ENCODE data around the gene PDE10A. TPM values are rescaled to one million over a fixed set of nuclear protein-coding genes. Genes with fewer than 3 reads are reported as not detected.

The PDE10A gene
- total RNA-seq, 1 experiment from 2014 or later, result 1.8 TPM

DNA sequence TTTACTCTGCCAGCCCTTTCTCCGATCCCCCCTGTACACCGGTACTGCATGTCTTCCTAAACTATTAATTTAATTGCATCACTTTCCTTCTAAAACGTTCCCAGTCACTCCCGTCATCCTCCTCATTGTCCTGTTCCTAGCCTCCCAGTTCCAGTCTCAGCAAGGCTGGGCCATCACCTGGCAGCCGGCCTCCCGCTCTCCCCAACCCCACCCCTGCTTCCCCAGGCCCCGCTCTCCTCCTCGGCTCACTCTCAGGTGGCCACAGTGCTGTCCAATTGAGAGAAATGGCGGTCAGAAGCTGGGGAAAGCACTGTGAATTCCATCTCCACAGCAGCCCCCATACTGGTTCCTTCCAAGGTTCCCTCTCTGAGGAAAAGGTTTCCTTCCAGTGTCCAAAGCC is 8.9 kb downstream of the PDE10A start:
- Mint-ChIP-seq H3K36me3 (ENCODE audit: insufficient read depth, unreplicated experiment) (no peaks in the 10 kb centered on the region), H3K4me3 (ENCODE audit: unreplicated experiment) (no peak overlapping the region), H3K4me1 (ENCODE audit: insufficient read depth, unreplicated experiment) (peaks cover 7% of the 10 kb centered on the region), H3K27me3 (ENCODE audit: insufficient read depth, unreplicated experiment) (no peaks in the 10 kb centered on the region), H3K27ac (ENCODE audit: low read depth, unreplicated experiment) (no peak overlapping the region), H3K9me3 (ENCODE audit: unreplicated experiment) (no peaks in the 10 kb centered on the region)
- DNase-seq (ENCODE audit: unreplicated experiment), result no peak
- ChIA-PET POLR2A (no interaction called here), CTCF (no interaction called here)
- BruUV-seq (replicated peaks), result no TSS peak
- TF ChIP-seq CTCF (IDR thresholded peaks at IDR 0.05; ENCODE audit: unreplicated experiment), result no peak
- intact Hi-C loops (cut with micrococcal nuclease), result no loop called here

DNA sequence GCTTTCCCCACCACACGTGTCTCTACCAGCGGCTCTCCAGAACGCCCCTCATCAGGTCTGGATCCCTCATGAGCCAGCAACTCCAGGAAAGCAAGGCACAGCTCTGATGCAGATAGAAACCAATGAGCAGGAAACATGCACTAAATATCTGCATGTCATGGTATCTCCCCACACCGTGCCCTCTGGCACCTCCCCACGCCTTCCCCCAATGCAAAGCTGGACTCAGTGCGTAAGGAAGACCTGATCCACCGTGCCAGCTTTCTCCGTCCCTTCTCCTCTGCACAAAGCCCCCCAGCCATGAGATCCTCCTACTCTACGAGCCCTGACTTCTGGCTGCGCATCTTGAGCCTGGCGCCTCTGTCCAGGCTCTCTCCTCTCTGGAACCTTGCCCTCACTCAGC is 9.4 kb downstream of the PDE10A start:
- no peaks in the 10 kb centered on the region for H3K36me3 Mint-ChIP-seq (ENCODE audit: insufficient read depth, unreplicated experiment)
- DNase-seq (ENCODE audit: unreplicated experiment), result no peak
- CTCF ChIA-PET, result interaction anchor here (0.5 kb wide), 1 partner anchor 37 kb away, joined by 3 read pairs; no protein-coding TSS in a partner anchor
- BruUV-seq (replicated peaks), result no TSS peak
- no peak overlapping the region for H3K4me3 Mint-ChIP-seq (ENCODE audit: unreplicated experiment)
- intact Hi-C loops (cut with micrococcal nuclease), result no loop called here
- POLR2A ChIA-PET, result no interaction called here
- H3K27ac Mint-ChIP-seq (ENCODE audit: low read depth, unreplicated experiment), result no peak overlapping the region
- no peaks in the 10 kb centered on the region for H3K9me3 Mint-ChIP-seq (ENCODE audit: unreplicated experiment)
- TF ChIP-seq CTCF (IDR thresholded peaks at IDR 0.05; ENCODE audit: unreplicated experiment), result no peak
- peaks cover 7% of the 10 kb centered on the region for H3K4me1 Mint-ChIP-seq (ENCODE audit: insufficient read depth, unreplicated experiment)
- H3K27me3 Mint-ChIP-seq (ENCODE audit: insufficient read depth, unreplicated experiment), result no peaks in the 10 kb centered on the region

GRCh38 chr6:165653196-165653595 is 9.8 kb downstream of the PDE10A start:
- H3K27ac Mint-ChIP-seq (ENCODE audit: low read depth, unreplicated experiment), result no peak overlapping the region

GRCh38 chr6:165652766-165653165 is 10.3 kb downstream of the PDE10A start:
- Mint-ChIP-seq H3K27ac (ENCODE audit: low read depth, unreplicated experiment) (no peak overlapping the region), H3K36me3 (ENCODE audit: insufficient read depth, unreplicated experiment) (no peaks in the 10 kb centered on the region), H3K27me3 (ENCODE audit: insufficient read depth, unreplicated experiment) (no peaks in the 10 kb centered on the region), H3K9me3 (ENCODE audit: unreplicated experiment) (no peaks in the 10 kb centered on the region), H3K4me3 (ENCODE audit: unreplicated experiment) (no peak overlapping the region), H3K4me1 (ENCODE audit: insufficient read depth, unreplicated experiment) (no peaks in the 10 kb centered on the region)
- DNase-seq (ENCODE audit: unreplicated experiment), result no peak
- CTCF ChIA-PET, result interaction anchor here (0.5 to 1.2 kb wide), 4 partner anchors 25 to 1104 kb away, joined by 3 read pairs; no protein-coding TSS in a partner anchor
- POLR2A ChIA-PET, result interaction anchor here (0.7 kb wide), 1 partner anchor 48 kb away, joined by 4 read pairs; no protein-coding TSS in a partner anchor
- TF ChIP-seq CTCF (IDR thresholded peaks at IDR 0.05; ENCODE audit: unreplicated experiment), result no peak
- no TSS peak for BruUV-seq (replicated peaks)
- intact Hi-C loops (cut with micrococcal nuclease), result no loop called here

More at GRCh38 chr6:165653196-165653595, 9.8 kb downstream of the PDE10A start:
- no peaks in the 10 kb centered on the region for H3K27me3 Mint-ChIP-seq (ENCODE audit: insufficient read depth, unreplicated experiment)
- DNase-seq (ENCODE audit: unreplicated experiment), result no peak
- H3K9me3 Mint-ChIP-seq (ENCODE audit: unreplicated experiment), result no peaks in the 10 kb centered on the region
- no peak overlapping the region for H3K4me3 Mint-ChIP-seq (ENCODE audit: unreplicated experiment)
- intact Hi-C loops (cut with micrococcal nuclease), result no loop called here
- H3K4me1 Mint-ChIP-seq (ENCODE audit: insufficient read depth, unreplicated experiment), result peaks cover 3% of the 10 kb centered on the region
- no peak for TF ChIP-seq CTCF (IDR thresholded peaks at IDR 0.05; ENCODE audit: unreplicated experiment)
- BruUV-seq (replicated peaks), result no TSS peak
- ChIA-PET POLR2A (interaction anchor here (0.7 kb wide), 1 partner anchor 48 kb away, joined by 4 read pairs; no protein-coding TSS in a partner anchor), CTCF (interaction anchor here (0.5 to 1.2 kb wide), 4 partner anchors 24 to 159 kb away, joined by 3 read pairs; no protein-coding TSS in a partner anchor)
- H3K36me3 Mint-ChIP-seq (ENCODE audit: insufficient read depth, unreplicated experiment), result no peaks in the 10 kb centered on the region

Measured in MCF 10A (cell line).